Ishikawa (cell line): ENCODE data around the gene BAG5.

Experiments used
- CEBPB ChIP-seq: IDR thresholded peaks from 2 replicates; pipeline ENCODE4 v1.6.1; 2012
- CREB1 ChIP-seq: IDR thresholded peaks from 2 replicates; pipeline ENCODE4 v1.6.1; 2012; ENCODE audit warnings: low read depth
- EGR1 ChIP-seq: IDR thresholded peaks from 2 replicates; pipeline ENCODE4 v1.6.1; 2012
- EP300 ChIP-seq: IDR thresholded peaks from 2 replicates; pipeline ENCODE4 v1.6.1; 2012; ENCODE audit warnings: borderline replicate concordance
- FOXM1 ChIP-seq: IDR thresholded peaks from 2 replicates; pipeline ENCODE4 v1.6.1; 2012; ENCODE audit warnings: low read depth, borderline replicate concordance
- NFIC ChIP-seq: IDR thresholded peaks from 2 replicates; pipeline ENCODE4 v1.6.1; 2012
- RAD21 ChIP-seq: IDR thresholded peaks from 2 replicates; pipeline ENCODE4 v1.6.1; 2012; ENCODE audit warnings: low read depth
- TAF1 ChIP-seq: IDR thresholded peaks from 2 replicates; pipeline ENCODE4 v1.6.1; 2012; ENCODE audit warnings: low read depth, mild to moderate bottlenecking
- TCF12 ChIP-seq: IDR thresholded peaks from 2 replicates; pipeline ENCODE4 v1.6.1; 2012; ENCODE audit warnings: low read depth
- TEAD4 ChIP-seq: IDR thresholded peaks from 2 replicates; pipeline ENCODE4 v1.6.1; 2012
- YY1 ChIP-seq: IDR thresholded peaks from 2 replicates; pipeline ENCODE4 v1.6.1; 2012; ENCODE audit warnings: low read depth
- ZBTB7A ChIP-seq: IDR thresholded peaks from 2 replicates; pipeline ENCODE4 v1.6.1; 2012; ENCODE audit warnings: low read depth
- TF ChIP-seq, protein P1 (sequence below): IDR thresholded peaks from 2 replicates; pipeline ENCODE4 v1.6.1; 2012; ENCODE audit warnings: low read depth, mild to moderate bottlenecking
- TF ChIP-seq, protein P2 (sequence below): IDR thresholded peaks from 2 replicates; pipeline ENCODE4 v1.6.1; 2012
- TF ChIP-seq, protein P3 (sequence below): IDR thresholded peaks from 2 replicates; pipeline ENCODE4 v1.6.1; 2012

Gene BAG5

DNA sequence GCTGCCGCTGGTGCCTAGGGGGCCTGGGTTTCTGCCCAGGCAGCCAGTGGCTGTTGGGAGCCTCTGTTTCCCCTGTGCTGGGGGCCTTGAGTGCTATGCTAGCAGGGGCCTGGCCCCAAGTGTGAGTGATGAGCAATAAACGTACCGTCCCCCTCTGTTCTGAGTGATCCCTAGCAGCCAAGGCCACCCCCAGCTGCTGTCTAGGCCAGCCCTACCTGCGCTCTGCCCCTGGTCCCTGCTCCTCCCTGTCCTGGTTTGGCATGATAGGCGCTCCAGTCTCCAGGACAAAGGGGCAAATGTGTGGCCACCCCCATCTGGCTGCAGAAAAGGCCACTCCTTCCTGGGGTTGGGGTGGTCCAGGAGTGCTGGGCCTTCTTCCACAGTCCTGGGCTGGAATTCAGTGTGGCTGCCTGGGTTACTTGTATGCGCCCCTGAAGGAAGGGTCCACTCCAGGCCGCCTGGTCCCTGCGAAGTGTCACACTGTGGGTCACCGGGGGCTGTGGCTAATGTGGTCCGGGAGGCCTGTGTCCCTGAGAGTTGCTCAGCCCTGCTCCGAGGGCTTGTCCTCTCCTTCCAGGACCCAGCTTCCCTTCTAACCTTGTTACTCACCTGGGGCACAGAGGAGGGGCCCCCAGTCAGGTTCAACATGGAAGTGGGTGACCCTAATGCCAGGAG, 26.4 kb downstream of the BAG5 start:
- no peak for TF ChIP-seq CREB1
- TF ChIP-seq TCF12 = no peak
- TF ChIP-seq FOXM1 = no peak
- no peak for TF ChIP-seq TEAD4
- no peak for TF ChIP-seq ZBTB7A
- TF ChIP-seq, protein P1, sequence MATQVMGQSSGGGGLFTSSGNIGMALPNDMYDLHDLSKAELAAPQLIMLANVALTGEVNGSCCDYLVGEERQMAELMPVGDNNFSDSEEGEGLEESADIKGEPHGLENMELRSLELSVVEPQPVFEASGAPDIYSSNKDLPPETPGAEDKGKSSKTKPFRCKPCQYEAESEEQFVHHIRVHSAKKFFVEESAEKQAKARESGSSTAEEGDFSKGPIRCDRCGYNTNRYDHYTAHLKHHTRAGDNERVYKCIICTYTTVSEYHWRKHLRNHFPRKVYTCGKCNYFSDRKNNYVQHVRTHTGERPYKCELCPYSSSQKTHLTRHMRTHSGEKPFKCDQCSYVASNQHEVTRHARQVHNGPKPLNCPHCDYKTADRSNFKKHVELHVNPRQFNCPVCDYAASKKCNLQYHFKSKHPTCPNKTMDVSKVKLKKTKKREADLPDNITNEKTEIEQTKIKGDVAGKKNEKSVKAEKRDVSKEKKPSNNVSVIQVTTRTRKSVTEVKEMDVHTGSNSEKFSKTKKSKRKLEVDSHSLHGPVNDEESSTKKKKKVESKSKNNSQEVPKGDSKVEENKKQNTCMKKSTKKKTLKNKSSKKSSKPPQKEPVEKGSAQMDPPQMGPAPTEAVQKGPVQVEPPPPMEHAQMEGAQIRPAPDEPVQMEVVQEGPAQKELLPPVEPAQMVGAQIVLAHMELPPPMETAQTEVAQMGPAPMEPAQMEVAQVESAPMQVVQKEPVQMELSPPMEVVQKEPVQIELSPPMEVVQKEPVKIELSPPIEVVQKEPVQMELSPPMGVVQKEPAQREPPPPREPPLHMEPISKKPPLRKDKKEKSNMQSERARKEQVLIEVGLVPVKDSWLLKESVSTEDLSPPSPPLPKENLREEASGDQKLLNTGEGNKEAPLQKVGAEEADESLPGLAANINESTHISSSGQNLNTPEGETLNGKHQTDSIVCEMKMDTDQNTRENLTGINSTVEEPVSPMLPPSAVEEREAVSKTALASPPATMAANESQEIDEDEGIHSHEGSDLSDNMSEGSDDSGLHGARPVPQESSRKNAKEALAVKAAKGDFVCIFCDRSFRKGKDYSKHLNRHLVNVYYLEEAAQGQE = no peak
- TF ChIP-seq RAD21 = no peak
- TF ChIP-seq, protein P2, sequence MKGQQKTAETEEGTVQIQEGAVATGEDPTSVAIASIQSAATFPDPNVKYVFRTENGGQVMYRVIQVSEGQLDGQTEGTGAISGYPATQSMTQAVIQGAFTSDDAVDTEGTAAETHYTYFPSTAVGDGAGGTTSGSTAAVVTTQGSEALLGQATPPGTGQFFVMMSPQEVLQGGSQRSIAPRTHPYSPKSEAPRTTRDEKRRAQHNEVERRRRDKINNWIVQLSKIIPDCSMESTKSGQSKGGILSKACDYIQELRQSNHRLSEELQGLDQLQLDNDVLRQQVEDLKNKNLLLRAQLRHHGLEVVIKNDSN = no peak
- no peak for TF ChIP-seq YY1
- no peak for TF ChIP-seq CEBPB
- TF ChIP-seq, protein P3, sequence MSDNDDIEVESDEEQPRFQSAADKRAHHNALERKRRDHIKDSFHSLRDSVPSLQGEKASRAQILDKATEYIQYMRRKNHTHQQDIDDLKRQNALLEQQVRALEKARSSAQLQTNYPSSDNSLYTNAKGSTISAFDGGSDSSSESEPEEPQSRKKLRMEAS = no peak

DNA sequence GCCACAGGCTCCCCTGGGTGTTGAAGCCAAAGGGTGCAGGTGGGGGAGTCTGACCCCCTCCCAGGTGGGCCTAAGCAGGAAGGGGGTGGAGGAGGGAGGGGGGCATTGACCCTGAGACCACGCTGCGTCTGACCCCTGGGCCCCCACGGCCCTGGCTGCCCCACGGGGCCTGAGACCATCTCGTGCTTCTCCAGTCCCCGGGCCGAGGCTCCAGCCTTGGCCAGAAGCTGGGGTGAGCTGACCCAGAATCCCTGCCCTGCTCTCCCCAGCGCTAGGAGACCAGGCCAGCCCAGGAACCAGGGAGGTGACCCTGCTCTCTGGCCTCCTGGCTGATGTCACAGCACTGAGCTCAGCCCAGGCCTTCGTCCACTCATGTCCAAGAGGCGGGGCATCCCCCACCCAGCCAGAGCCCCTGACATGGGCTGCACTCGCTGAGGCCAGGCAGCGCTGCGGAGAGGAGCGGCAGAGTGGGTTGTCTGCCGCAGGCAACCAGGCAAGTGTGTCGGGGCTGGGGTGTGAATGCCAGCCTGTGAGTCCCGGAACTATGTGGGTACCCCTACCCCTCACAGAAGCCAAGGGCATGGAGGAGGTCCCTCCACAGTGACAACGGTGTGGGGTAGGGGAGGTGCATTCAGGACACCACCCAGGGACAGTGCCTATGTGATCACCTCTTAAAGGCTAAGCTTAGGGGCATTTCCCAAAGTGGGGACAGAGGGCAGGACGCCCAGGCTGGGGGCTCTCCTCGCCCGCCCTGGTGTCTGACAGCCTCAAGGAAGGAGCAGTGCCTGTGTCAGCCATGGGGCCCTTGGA, 27.2 kb downstream of the BAG5 start:
- TF ChIP-seq, protein P2 = no peak
- TF ChIP-seq, protein P3 = no peak
- no peak for TF ChIP-seq CEBPB
- TF ChIP-seq TCF12 = no peak
- no peak for TF ChIP-seq TEAD4
- TF ChIP-seq, protein P1 = no peak
- no peak for TF ChIP-seq ZBTB7A
- TF ChIP-seq YY1 = no peak
- no peak for TF ChIP-seq EP300
- TF ChIP-seq FOXM1 = no peak
- TF ChIP-seq EGR1 = no peak
- no peak for TF ChIP-seq CREB1
- TF ChIP-seq RAD21 = no peak
- TF ChIP-seq TAF1 = no peak
- no peak for TF ChIP-seq NFIC

DNA sequence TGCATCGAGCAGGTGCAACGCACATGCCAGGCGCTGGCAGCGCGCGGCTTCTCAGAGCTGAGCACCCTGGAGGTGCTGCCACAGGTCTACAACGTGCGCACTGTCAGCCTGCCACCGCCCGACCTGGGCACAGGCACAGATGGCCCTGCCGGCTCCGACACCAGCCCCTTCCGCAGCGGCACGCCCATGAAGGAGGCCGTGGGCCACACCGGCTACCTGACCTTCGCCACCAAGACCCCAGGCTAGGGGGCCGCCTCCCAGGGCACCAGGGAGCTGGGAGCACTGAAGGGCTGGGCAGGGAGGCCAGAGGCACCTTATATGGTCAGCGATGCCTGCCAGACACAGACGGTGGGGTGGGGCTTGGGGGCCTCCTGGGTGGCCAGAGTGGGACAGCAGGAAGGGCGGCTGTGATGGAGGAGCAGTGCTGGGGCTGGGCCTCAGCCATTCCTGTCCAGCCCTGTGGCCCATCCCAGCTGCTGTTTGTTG, 27.8 kb downstream of the BAG5 start:
- TF ChIP-seq CEBPB (no peak), TCF12 (no peak), YY1 (no peak), NFIC (no peak)
- TF ChIP-seq, protein P1 = no peak

DNA sequence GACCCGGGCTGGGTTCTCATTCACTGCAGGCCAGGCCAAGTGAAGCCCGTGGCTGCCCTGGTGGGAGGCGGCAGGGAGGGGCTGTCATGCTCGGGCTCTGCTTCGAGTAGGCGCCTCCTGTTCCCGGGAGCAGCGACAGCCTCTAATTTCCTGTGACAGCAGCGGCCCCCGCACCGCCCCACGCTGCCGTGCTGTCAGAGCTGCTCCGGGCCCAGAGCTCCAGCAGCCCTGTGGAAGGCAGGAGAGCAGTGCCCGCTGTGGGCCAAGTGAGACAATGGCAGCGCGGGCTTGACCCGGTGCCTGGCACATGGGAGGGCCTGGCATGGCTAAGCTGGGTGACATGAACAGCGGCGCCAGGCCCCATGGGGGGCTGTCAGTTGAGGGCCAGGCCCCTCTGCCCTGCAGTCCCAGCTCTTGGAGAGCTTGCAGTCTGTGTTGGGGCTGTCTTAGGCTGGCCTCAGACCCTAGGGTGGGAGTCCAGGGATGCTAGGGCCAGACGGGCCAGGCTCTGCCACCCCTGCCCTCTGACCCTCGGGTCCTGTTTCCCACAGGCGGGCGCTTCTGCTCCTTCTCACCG, 28.4 kb downstream of the BAG5 start:
- TF ChIP-seq CREB1 = no peak
- no peak for TF ChIP-seq TEAD4
- no peak for TF ChIP-seq RAD21
- no peak for TF ChIP-seq FOXM1
- TF ChIP-seq TCF12 = no peak
- TF ChIP-seq, protein P3 = no peak
